ENCODE results near the gene AKT2.

AKT2 gene

GRCh38 chr19:40253611-40254092 lies 31.5 kb downstream of the AKT2 start:
- H3K36me3 ChIP-seq (ENCODE audit: control insufficient read depth in 1 of 2, insufficient read depth in 2 of 2, low read length in 2 of 2) = peaks cover 33 to 38% of the 10 kb centered on the region in 2 experiments
- H4K12ac ChIP-seq (ENCODE audit: low read depth, low read length) = no peak overlapping the region
- no peak overlapping the region for H3K9ac ChIP-seq (ENCODE audit: low read length)
- no peaks in the 10 kb centered on the region for H3K79me2 ChIP-seq (ENCODE audit: control insufficient read depth, insufficient read depth, low read length, poor library complexity)
- no peak overlapping the region for H2BK5ac ChIP-seq (ENCODE audit: low read depth, low read length, poor library complexity)
- no peak overlapping the region for H3K27ac ChIP-seq (ENCODE audit: low read depth, low read length)
- H2BK12ac ChIP-seq (ENCODE audit: low read length) = no peak overlapping the region
- H2BK120ac ChIP-seq (ENCODE audit: insufficient read depth, low read length, poor library complexity) = no peak overlapping the region
- no peak overlapping the region for H2AK5ac ChIP-seq (ENCODE audit: low read length)
- no peaks in the 10 kb centered on the region for H3K27me3 ChIP-seq (ENCODE audit: insufficient read depth, low read length)
- H3K79me1 ChIP-seq (ENCODE audit: low read length) = no peaks in the 10 kb centered on the region
- DNase-seq = no peak
- H3K4me1 ChIP-seq (ENCODE audit: control insufficient read depth in 1 of 2, insufficient read depth in 2 of 2, low read length in 2 of 2) = no peaks in the 10 kb centered on the region
- H3K4me2 ChIP-seq (ENCODE audit: low read length) = no peak overlapping the region
- WGBS (ENCODE audit: extremely low coverage, insufficient coverage, insufficient read length) = no CpG with 5 or more reads among the region's 8 CpGs
- H4K8ac ChIP-seq (ENCODE audit: low read depth, low read length) = no peak overlapping the region
- no peak overlapping the region for H3K23ac ChIP-seq (ENCODE audit: low read length)
- H3K9me3 ChIP-seq (ENCODE audit: insufficient read depth, low read depth, low read length) = no peaks in the 10 kb centered on the region
- H3K18ac ChIP-seq (ENCODE audit: low read length) = no peak overlapping the region
- no peak overlapping the region for H3K4me3 ChIP-seq (ENCODE audit: low read depth, low read length)
- H3K14ac ChIP-seq (ENCODE audit: low read length) = no peak overlapping the region
- no peak overlapping the region for H3K4ac ChIP-seq (ENCODE audit: low read depth, low read length)
- no peak overlapping the region for H4K91ac ChIP-seq (ENCODE audit: low read depth, low read length)
- H2AFZ ChIP-seq (ENCODE audit: insufficient read depth, low read length, poor library complexity) = no peak overlapping the region

- Histone ChIP-seq H2AFZ (ENCODE audit: insufficient read depth, low read length, poor library complexity) (no peak overlapping the region), H2BK120ac (ENCODE audit: insufficient read depth, low read length, poor library complexity) (no peak overlapping the region), H2BK12ac (ENCODE audit: low read length) (no peak overlapping the region), H3K23ac (ENCODE audit: low read length) (no peak overlapping the region), H3K36me3 (ENCODE audit: control insufficient read depth in 1 of 2, insufficient read depth in 2 of 2, low read length in 2 of 2) (peaks cover 38 to 46% of the 10 kb centered on the region in 2 experiments), H4K8ac (ENCODE audit: low read depth, low read length) (no peak overlapping the region), H4K91ac (ENCODE audit: low read depth, low read length) (no peak overlapping the region), H3K14ac (ENCODE audit: low read length) (no peak overlapping the region), H3K4me2 (ENCODE audit: low read length) (no peak overlapping the region), H3K4me1 (ENCODE audit: control insufficient read depth in 1 of 2, insufficient read depth in 2 of 2, low read length in 2 of 2) (no peaks in the 10 kb centered on the region), H3K79me2 (ENCODE audit: control insufficient read depth, insufficient read depth, low read length, poor library complexity) (no peaks in the 10 kb centered on the region), H2BK5ac (ENCODE audit: low read depth, low read length, poor library complexity) (no peak overlapping the region), H3K9ac (ENCODE audit: low read length) (no peak overlapping the region), H2AK5ac (ENCODE audit: low read length) (no peak overlapping the region), H3K79me1 (ENCODE audit: low read length) (no peaks in the 10 kb centered on the region), H3K4ac (ENCODE audit: low read depth, low read length) (no peak overlapping the region), H4K12ac (ENCODE audit: low read depth, low read length) (no peak overlapping the region), H3K9me3 (ENCODE audit: insufficient read depth, low read depth, low read length) (no peaks in the 10 kb centered on the region), H3K4me3 (ENCODE audit: low read depth, low read length) (no peak overlapping the region), H3K27me3 (ENCODE audit: insufficient read depth, low read length) (no peaks in the 10 kb centered on the region), H3K18ac (ENCODE audit: low read length) (no peak overlapping the region), H3K27ac (ENCODE audit: low read depth, low read length) (no peak overlapping the region)
- no peak for DNase-seq
- no CpG with 5 or more reads among the region's 7 CpGs for WGBS (ENCODE audit: extremely low coverage, insufficient coverage, insufficient read length)
Observed at GRCh38 chr19:40252395-40252794, 32.8 kb downstream of the AKT2 start.

- Histone ChIP-seq H3K9ac (ENCODE audit: low read length) (no peak overlapping the region), H3K27ac (ENCODE audit: low read depth, low read length) (no peak overlapping the region), H2BK12ac (ENCODE audit: low read length) (no peak overlapping the region), H3K14ac (ENCODE audit: low read length) (no peak overlapping the region), H3K36me3 (ENCODE audit: control insufficient read depth in 1 of 2, insufficient read depth in 2 of 2, low read length in 2 of 2) (peaks cover 34 to 43% of the 10 kb centered on the region in 2 experiments), H3K4ac (ENCODE audit: low read depth, low read length) (no peak overlapping the region), H3K4me3 (ENCODE audit: low read depth, low read length) (no peak overlapping the region), H3K4me1 (ENCODE audit: control insufficient read depth in 1 of 2, insufficient read depth in 2 of 2, low read length in 2 of 2) (no peaks in the 10 kb centered on the region), H2BK5ac (ENCODE audit: low read depth, low read length, poor library complexity) (no peak overlapping the region), H3K18ac (ENCODE audit: low read length) (no peak overlapping the region), H3K23ac (ENCODE audit: low read length) (no peak overlapping the region), H4K8ac (ENCODE audit: low read depth, low read length) (no peak overlapping the region), H2BK120ac (ENCODE audit: insufficient read depth, low read length, poor library complexity) (no peak overlapping the region), H4K91ac (ENCODE audit: low read depth, low read length) (no peak overlapping the region), H3K79me1 (ENCODE audit: low read length) (no peaks in the 10 kb centered on the region), H3K79me2 (ENCODE audit: control insufficient read depth, insufficient read depth, low read length, poor library complexity) (no peaks in the 10 kb centered on the region), H3K27me3 (ENCODE audit: insufficient read depth, low read length) (no peaks in the 10 kb centered on the region), H2AK5ac (ENCODE audit: low read length) (no peak overlapping the region), H4K12ac (ENCODE audit: low read depth, low read length) (no peak overlapping the region), H3K4me2 (ENCODE audit: low read length) (no peak overlapping the region), H3K9me3 (ENCODE audit: insufficient read depth, low read depth, low read length) (no peaks in the 10 kb centered on the region), H2AFZ (ENCODE audit: insufficient read depth, low read length, poor library complexity) (no peak overlapping the region)
- WGBS (ENCODE audit: extremely low coverage, insufficient coverage, insufficient read length) = no CpG with 5 or more reads among the region's 4 CpGs
- DNase-seq = no peak
Observed at GRCh38 chr19:40251991-40252390, 33.2 kb downstream of the AKT2 start.

GRCh38 chr19:40251244-40251643 lies 33.9 kb downstream of the AKT2 start:
- Histone ChIP-seq H3K9ac (ENCODE audit: low read length) (no peak overlapping the region), H2BK12ac (ENCODE audit: low read length) (no peak overlapping the region), H3K79me2 (ENCODE audit: control insufficient read depth, insufficient read depth, low read length, poor library complexity) (no peaks in the 10 kb centered on the region), H3K4ac (ENCODE audit: low read depth, low read length) (no peak overlapping the region), H4K8ac (ENCODE audit: low read depth, low read length) (no peak overlapping the region), H3K36me3 (ENCODE audit: control insufficient read depth in 1 of 2, insufficient read depth in 2 of 2, low read length in 2 of 2) (peaks cover 30 to 36% of the 10 kb centered on the region in 2 experiments), H2BK5ac (ENCODE audit: low read depth, low read length, poor library complexity) (no peak overlapping the region), H3K79me1 (ENCODE audit: low read length) (no peaks in the 10 kb centered on the region), H2BK120ac (ENCODE audit: insufficient read depth, low read length, poor library complexity) (no peak overlapping the region), H3K4me3 (ENCODE audit: low read depth, low read length) (no peak overlapping the region), H2AK5ac (ENCODE audit: low read length) (no peak overlapping the region), H3K27me3 (ENCODE audit: insufficient read depth, low read length) (no peaks in the 10 kb centered on the region), H3K4me2 (ENCODE audit: low read length) (no peak overlapping the region), H2AFZ (ENCODE audit: insufficient read depth, low read length, poor library complexity) (no peak overlapping the region), H3K14ac (ENCODE audit: low read length) (no peak overlapping the region), H3K4me1 (ENCODE audit: control insufficient read depth in 1 of 2, insufficient read depth in 2 of 2, low read length in 2 of 2) (no peaks in the 10 kb centered on the region), H3K9me3 (ENCODE audit: insufficient read depth, low read depth, low read length) (no peaks in the 10 kb centered on the region), H3K27ac (ENCODE audit: low read depth, low read length) (no peak overlapping the region), H3K18ac (ENCODE audit: low read length) (no peak overlapping the region), H4K12ac (ENCODE audit: low read depth, low read length) (no peak overlapping the region), H3K23ac (ENCODE audit: low read length) (no peak overlapping the region), H4K91ac (ENCODE audit: low read depth, low read length) (no peak overlapping the region)
- DNase-seq = no peak

Measured in trophoblast cell (in vitro differentiated cells and primary cell).